ENCODE measurements around the gene RAB27A.
A peak's percentile ranks its signal among the peaks of the same experiment; 100 is the strongest.
"Not testable (repeated sequence)": the region's sequence is repeated elsewhere in the genome, so short reads cannot be mapped to it uniquely, and the experiment has no call there.

Gene RAB27A

DNA sequence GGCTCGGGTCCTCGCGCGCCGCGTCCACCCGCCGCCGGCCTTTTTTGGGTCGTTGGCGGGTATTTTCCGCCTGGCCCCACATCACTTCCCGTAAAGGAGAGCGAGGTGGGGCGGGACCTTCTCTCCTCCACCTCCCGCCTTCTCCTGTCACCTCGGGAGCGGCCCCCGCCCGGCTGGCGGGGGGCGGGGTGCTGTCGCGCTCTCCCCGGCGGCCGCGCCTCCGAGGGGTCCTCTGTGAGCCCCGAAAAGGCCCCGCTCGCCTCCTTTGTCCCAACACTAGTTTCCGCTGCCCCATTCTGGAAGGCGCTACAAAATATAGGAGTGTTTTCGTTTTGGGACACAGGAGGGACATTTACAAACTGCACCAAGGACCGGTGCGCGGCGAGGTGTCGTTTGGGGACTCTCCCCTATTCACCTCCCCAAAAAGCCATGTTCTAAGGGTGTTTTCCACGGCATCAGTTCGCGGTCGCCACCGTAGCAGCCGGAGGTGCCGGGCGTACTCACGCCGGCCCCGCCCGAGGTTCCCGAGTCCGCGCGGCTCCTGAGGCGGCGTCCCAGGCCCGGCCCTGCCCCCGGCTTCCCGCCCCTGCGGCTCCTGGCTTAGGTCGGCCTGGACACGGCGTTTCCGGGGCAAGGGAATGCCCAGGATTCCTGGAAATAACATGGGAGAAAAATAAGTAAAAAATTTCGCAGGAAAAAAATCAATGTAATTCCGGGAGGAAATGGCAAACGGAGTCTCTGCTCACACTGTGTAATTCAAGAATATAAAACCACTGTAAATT lies at the start of gene RAB27A:
TSS of gene RAB27A (minus strand) at position 68 of the 782 bp plus-strand sequence. CDS start 54,879 bp downstream, outside the sequence.
- peak within 1 kb of the TSS; percentile 84 for H3K27ac ChIP-seq (ENCODE audit: low read depth, low read length)
- peak within 1 kb of the TSS; percentile 75 for H3K9ac ChIP-seq (ENCODE audit: low read length)
- peak within 1 kb of the TSS; percentile 71 to 83 for H3K4me3 ChIP-seq (ENCODE audit: low read depth in 1 of 2, low read length in 2 of 2)
- H3K36me3 ChIP-seq (ENCODE audit: insufficient read depth, low read length): no peaks in the 10 kb centered on the region
- H3K27me3 ChIP-seq (ENCODE audit: control insufficient read depth in 1 of 2, insufficient read depth in 2 of 2, low read length in 2 of 2): no peaks in the 10 kb centered on the region
- H3K4me1 ChIP-seq (ENCODE audit: insufficient read depth, low read length): peaks cover 4% of the 10 kb centered on the region
- no peaks in the 10 kb centered on the region for H3K9me3 ChIP-seq (ENCODE audit: low read length)

DNA sequence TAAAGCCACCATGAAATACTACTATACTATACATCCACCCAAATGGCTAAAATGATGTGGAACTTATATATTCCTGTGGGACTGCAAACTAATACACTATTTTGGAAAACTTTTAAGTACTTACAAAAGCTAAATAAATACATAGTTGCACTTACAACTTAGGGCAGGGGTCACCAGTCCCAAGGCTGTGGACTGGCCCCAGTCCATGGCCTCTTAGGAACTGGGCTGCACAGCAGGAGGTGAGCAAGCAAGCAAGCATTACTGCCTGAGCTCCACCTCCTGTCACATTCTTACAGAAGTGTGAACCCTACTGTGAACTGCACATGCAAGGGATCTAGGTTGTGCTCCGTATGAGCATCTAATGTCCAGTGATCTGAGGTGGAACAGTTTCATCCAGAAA lies 47.5 kb upstream of the RAB27A start:
- no peak overlapping the region for H3K27ac ChIP-seq (ENCODE audit: low read depth, low read length)
- H3K36me3 ChIP-seq (ENCODE audit: insufficient read depth, low read length): peaks cover 40% of the 10 kb centered on the region
- no peaks in the 10 kb centered on the region for H3K4me1 ChIP-seq (ENCODE audit: insufficient read depth, low read length)
- no peaks in the 10 kb centered on the region for H3K9me3 ChIP-seq (ENCODE audit: low read length)
- no peak overlapping the region for H3K4me3 ChIP-seq (ENCODE audit: low read depth in 1 of 2, low read length in 2 of 2)
- no peaks in the 10 kb centered on the region for H3K27me3 ChIP-seq (ENCODE audit: control insufficient read depth in 1 of 2, insufficient read depth in 2 of 2, low read length in 2 of 2)
- no peak overlapping the region for H3K9ac ChIP-seq (ENCODE audit: low read length)

DNA sequence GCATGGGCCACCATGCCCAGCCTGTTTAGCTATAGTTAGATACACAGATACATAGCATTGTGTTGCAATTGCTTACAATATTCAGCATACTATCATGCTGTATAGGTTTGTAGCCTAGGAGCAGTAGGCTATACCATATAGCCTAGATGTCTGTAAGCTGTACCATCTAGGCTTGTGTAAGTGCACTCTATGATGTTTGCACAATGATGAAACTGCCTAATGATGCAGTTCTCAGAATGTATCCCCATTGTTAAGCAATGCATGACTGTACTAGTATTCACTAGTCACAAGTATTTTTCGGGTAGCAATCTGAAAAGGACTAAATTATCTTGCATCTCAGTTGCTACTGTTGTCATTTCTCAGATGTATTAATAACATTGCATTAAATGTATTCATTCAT lies 45.4 kb upstream of the RAB27A start:
- no peak overlapping the region for H3K27ac ChIP-seq (ENCODE audit: low read depth, low read length)
- H3K4me1 ChIP-seq (ENCODE audit: insufficient read depth, low read length): no peaks in the 10 kb centered on the region
- no peaks in the 10 kb centered on the region for H3K27me3 ChIP-seq (ENCODE audit: control insufficient read depth in 1 of 2, insufficient read depth in 2 of 2, low read length in 2 of 2)
- H3K36me3 ChIP-seq (ENCODE audit: insufficient read depth, low read length): peaks cover 53% of the 10 kb centered on the region
- no peaks in the 10 kb centered on the region for H3K9me3 ChIP-seq (ENCODE audit: low read length)
- H3K9ac ChIP-seq (ENCODE audit: low read length): no peak overlapping the region
- H3K4me3 ChIP-seq (ENCODE audit: low read depth in 1 of 2, low read length in 2 of 2): no peak overlapping the region

DNA sequence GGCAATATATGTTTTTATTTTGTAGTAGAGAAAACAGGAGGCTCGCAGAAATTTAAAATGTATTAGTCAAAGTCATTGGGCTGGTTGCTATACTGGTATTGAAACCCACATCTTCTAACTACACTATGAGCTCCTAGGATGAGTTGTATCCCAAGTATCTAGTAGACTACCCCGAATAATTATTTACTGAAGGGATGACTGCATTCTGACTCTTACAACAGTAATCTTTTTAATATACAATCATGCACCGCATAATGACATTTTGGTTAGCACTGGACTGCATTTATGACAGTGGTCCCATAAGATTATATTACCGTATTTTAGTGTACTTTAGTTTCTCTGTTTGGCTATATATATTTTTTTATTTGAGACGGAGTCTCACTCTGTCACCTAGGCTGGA lies 44.8 kb upstream of the RAB27A start:
- Histone ChIP-seq H3K36me3 (ENCODE audit: insufficient read depth, low read length) (peaks cover 55% of the 10 kb centered on the region), H3K9ac (ENCODE audit: low read length) (no peak overlapping the region), H3K27ac (ENCODE audit: low read depth, low read length) (no peak overlapping the region), H3K4me3 (ENCODE audit: low read depth in 1 of 2, low read length in 2 of 2) (no peak overlapping the region), H3K27me3 (ENCODE audit: control insufficient read depth in 1 of 2, insufficient read depth in 2 of 2, low read length in 2 of 2) (no peaks in the 10 kb centered on the region), H3K4me1 (ENCODE audit: insufficient read depth, low read length) (no peaks in the 10 kb centered on the region), H3K9me3 (ENCODE audit: low read length) (no peaks in the 10 kb centered on the region)

DNA sequence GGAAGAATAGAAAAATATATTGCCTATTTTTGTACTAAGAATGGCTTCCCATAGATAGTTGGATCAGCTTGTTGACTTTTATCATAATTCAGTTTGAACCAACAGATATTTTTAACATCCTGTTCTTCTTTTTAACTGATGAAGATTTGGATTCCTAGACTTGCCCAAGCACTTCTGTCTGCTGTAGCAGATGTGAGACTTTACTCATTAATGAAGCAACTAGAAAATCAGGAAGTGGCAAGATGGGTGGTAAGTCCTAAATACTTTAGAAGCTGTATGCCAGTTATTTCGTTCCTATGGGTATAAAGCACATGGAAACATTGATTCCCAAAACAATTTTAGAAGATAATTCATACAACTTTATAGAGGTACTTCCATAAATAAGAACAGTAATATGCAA lies 37.8 kb upstream of the RAB27A start:
- no peaks in the 10 kb centered on the region for H3K9me3 ChIP-seq (ENCODE audit: low read length)
- no peak overlapping the region for H3K9ac ChIP-seq (ENCODE audit: low read length)
- no peak overlapping the region for H3K27ac ChIP-seq (ENCODE audit: low read depth, low read length)
- peaks cover 21% of the 10 kb centered on the region for H3K36me3 ChIP-seq (ENCODE audit: insufficient read depth, low read length)
- no peaks in the 10 kb centered on the region for H3K27me3 ChIP-seq (ENCODE audit: control insufficient read depth in 1 of 2, insufficient read depth in 2 of 2, low read length in 2 of 2)
- no peaks in the 10 kb centered on the region for H3K4me1 ChIP-seq (ENCODE audit: insufficient read depth, low read length)
- H3K4me3 ChIP-seq (ENCODE audit: low read depth in 1 of 2, low read length in 2 of 2): no peak overlapping the region

DNA sequence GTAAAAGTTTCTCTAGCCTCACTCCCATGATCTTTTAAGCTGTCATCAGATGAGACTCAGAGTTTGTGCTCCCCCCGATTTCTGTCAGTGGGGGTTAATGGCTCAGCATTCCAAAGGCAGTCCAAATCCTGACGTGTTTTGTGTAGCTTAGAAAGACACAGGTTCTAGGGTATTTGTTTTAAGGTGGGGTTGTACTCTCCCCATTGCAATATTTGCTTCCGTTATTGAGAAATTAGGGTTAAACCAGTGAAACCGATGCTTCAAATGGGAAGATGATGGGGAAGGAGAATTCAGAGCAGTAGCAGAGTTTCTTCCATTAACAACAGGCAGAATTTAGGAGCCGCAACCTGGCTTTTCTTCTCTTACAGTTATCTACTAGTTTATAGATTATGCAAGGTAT lies 32.9 kb upstream of the RAB27A start:
- Histone ChIP-seq H3K4me1 (ENCODE audit: insufficient read depth, low read length) (peaks cover 8% of the 10 kb centered on the region), H3K27ac (ENCODE audit: low read depth, low read length) (no peak overlapping the region), H3K36me3 (ENCODE audit: insufficient read depth, low read length) (no peaks in the 10 kb centered on the region)

DNA sequence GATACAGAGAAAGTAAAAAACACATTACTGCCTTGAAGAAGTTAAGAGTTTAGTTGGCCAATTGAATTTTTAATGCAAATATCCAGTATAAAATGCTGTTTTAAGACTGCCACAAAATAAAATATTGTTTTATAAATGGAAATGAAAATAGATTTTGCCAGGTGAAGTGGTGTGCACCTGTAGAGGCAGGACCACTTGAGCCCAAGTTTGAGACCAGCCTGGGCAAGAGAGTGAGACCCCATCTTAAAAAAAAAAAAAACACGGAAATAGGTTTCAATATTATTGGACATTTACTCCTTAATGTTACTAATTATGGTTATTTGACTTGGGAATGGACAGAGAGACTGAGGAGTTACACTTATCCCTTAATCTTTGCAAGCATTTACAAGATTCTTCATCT lies 31.4 kb upstream of the RAB27A start:
- Histone ChIP-seq H3K4me3 (ENCODE audit: low read depth in 1 of 2, low read length in 2 of 2) (no peak overlapping the region), H3K9me3 (ENCODE audit: low read length) (no peaks in the 10 kb centered on the region), H3K27ac (ENCODE audit: low read depth, low read length) (no peak overlapping the region), H3K9ac (ENCODE audit: low read length) (no peak overlapping the region), H3K36me3 (ENCODE audit: insufficient read depth, low read length) (no peaks in the 10 kb centered on the region), H3K4me1 (ENCODE audit: insufficient read depth, low read length) (peaks cover 12% of the 10 kb centered on the region), H3K27me3 (ENCODE audit: control insufficient read depth in 1 of 2, insufficient read depth in 2 of 2, low read length in 2 of 2) (no peaks in the 10 kb centered on the region)

More for the DNA sequence above, 32.9 kb upstream of the RAB27A start:
- Histone ChIP-seq H3K27me3 (ENCODE audit: control insufficient read depth in 1 of 2, insufficient read depth in 2 of 2, low read length in 2 of 2) (no peaks in the 10 kb centered on the region), H3K9me3 (ENCODE audit: low read length) (no peaks in the 10 kb centered on the region), H3K9ac (ENCODE audit: low read length) (no peak overlapping the region), H3K4me3 (ENCODE audit: low read depth in 1 of 2, low read length in 2 of 2) (no peak overlapping the region)

DNA sequence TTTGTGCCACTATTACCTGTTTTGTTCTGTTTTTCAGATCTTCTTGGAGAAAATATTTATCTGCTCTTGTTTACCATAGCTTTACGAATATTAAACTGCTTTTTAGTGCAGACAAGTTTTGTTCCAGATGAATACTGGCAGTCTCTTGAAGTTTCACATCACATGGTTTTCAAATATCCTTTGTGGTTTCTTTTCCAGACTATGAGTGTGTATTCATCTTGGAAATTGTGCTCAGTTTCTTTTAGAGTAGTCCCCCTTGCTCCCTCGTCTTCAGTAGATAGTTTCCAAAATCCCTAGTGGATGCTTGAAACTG lies 30.6 kb upstream of the RAB27A start:
- Histone ChIP-seq H3K9me3 (ENCODE audit: low read length) (no peaks in the 10 kb centered on the region), H3K36me3 (ENCODE audit: insufficient read depth, low read length) (no peaks in the 10 kb centered on the region), H3K4me3 (ENCODE audit: low read depth in 1 of 2, low read length in 2 of 2) (no peak overlapping the region), H3K27me3 (ENCODE audit: control insufficient read depth in 1 of 2, insufficient read depth in 2 of 2, low read length in 2 of 2) (no peaks in the 10 kb centered on the region), H3K27ac (ENCODE audit: low read depth, low read length) (peak overlapping the region; percentile 13), H3K9ac (ENCODE audit: low read length) (no peak overlapping the region), H3K4me1 (ENCODE audit: insufficient read depth, low read length) (peaks cover 12% of the 10 kb centered on the region)

DNA sequence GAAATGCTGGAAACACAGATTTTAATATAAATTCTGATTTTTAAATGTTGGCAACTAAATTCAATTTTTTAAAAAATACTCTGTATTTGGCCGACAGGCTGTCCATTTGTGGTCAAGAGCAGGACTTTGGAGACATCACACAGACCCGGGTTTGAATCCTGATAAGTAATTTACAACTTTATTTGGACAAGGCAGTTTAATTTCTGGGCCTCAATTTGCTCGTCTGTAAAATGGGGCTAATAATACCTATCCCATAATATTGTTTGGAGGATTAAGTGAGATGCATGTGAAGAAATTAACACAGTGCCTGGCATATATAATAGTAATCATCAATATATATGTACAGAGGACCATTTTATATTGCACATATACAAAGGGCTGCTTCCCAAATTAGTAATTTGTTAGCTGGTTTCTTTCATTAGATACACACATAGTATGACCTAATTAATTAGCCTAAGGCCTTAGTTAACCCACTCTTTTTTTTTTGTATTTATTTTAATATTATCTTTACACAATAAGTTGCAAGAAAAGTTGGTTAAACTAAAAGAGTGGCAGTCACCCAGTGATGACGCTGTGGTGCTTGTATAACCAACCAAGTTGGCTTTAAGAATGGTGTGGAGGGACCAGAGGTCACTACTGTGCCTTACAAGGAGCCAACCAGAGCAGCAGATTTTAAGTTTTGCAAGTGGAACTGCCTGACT lies 30.1 kb upstream of the RAB27A start:
- H3K9ac ChIP-seq (ENCODE audit: low read length): peak overlapping the region; percentile 98
- H3K27ac ChIP-seq (ENCODE audit: low read depth, low read length): peak overlapping the region; percentile 55
- no peaks in the 10 kb centered on the region for H3K27me3 ChIP-seq (ENCODE audit: control insufficient read depth in 1 of 2, insufficient read depth in 2 of 2, low read length in 2 of 2)

DNA sequence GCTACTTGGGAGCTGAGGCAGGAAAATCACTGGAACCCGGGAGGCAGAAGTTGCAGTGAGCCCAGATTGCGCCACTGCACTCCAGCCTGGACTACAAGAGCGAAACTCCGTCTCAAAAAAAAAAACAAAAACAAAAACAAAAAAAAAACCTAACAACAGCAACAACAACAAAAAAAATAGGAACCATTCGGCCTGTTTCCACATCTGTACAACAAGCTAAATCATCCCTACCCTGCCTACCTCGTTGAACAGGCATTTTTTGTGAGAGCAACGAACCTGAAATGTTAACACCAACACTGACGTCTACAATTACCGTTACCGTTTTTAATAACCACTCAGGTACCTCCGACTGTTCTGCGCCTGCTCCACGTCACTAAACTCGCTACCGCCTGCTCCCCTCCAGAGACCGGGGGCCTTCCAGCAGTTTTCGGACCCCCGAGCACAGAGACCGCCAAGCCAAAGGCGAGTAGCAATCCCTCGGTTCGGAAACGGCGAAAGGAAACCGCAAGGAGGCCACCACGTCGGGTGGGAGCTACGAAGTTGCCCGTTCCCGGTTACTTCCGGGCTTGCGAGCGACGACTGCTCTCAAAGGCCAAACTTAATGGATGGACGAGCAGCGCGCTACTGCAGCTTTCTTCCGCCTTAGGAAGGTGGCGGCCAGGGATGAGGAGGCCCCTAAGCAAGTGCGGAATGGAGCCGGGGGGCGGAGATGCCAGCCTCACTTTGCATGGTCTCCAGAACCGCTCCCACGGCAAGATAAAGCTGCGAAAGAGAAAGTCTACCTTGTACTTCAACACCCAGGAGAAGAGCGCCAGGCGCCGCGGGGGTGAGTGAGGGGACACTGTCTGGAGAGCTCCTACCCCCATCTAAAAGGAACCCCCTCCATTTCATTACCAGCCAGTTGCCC lies 29.2 kb upstream of the RAB27A start, which contains the start of the genes PIGB and PIGBOS1:
TSS of gene PIGB (plus strand) at position 635 of the 907 bp plus-strand sequence. CDS start at position 664, 29 bp downstream.
TSS of gene PIGBOS1 (minus strand) at position 536 of the 907 bp plus-strand sequence. CDS start 1,331 bp downstream, outside the sequence.
- no peaks in the 10 kb centered on the region for H3K9me3 ChIP-seq (ENCODE audit: low read length)
- H3K4me1 ChIP-seq (ENCODE audit: insufficient read depth, low read length): peaks cover 12% of the 10 kb centered on the region
- no peaks in the 10 kb centered on the region for H3K27me3 ChIP-seq (ENCODE audit: control insufficient read depth in 1 of 2, insufficient read depth in 2 of 2, low read length in 2 of 2)
- H3K9ac ChIP-seq (ENCODE audit: low read length): peak within 1 kb of the TSS; percentile 98
- no peaks in the 10 kb centered on the region for H3K36me3 ChIP-seq (ENCODE audit: insufficient read depth, low read length)
- H3K4me3 ChIP-seq (ENCODE audit: low read depth in 1 of 2, low read length in 2 of 2): peak within 1 kb of the TSS; percentile 77 to 97
- H3K27ac ChIP-seq (ENCODE audit: low read depth, low read length): peak within 1 kb of the TSS; percentile 55

More for the DNA sequence above, 30.1 kb upstream of the RAB27A start:
- Histone ChIP-seq H3K36me3 (ENCODE audit: insufficient read depth, low read length) (no peaks in the 10 kb centered on the region), H3K4me3 (ENCODE audit: low read depth in 1 of 2, low read length in 2 of 2) (peak overlapping the region; percentile 77 to 97), H3K4me1 (ENCODE audit: insufficient read depth, low read length) (peaks cover 12% of the 10 kb centered on the region), H3K9me3 (ENCODE audit: low read length) (no peaks in the 10 kb centered on the region)

DNA sequence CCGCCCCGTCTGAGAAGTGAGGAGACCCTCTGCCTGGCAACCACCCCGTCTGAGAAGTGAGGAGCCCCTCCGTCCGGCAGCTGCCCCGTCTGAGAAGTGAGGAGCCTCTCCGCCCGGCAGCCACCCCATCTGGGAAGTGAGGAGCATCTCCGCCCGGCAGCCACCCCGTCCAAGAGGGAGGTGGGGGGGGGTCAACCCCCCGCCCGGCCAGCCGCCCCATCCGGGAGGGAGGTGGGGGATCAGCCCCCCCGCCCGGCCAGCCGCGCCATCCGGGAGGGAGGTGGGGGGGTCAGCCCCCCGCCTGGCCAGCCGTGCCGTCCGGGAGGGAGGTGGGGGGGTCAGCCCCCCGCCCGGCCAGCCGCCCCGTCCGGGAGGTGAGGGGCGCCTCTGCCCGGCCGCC lies 13.2 kb upstream of the RAB27A start:
- not testable (repeated sequence) for H3K27ac ChIP-seq (ENCODE audit: low read depth, low read length); H3K4me3 ChIP-seq (ENCODE audit: low read depth in 1 of 2, low read length in 2 of 2); H3K9me3 ChIP-seq (ENCODE audit: low read length); H3K9ac ChIP-seq (ENCODE audit: low read length); H3K27me3 ChIP-seq (ENCODE audit: control insufficient read depth in 1 of 2, insufficient read depth in 2 of 2, low read length in 2 of 2); H3K4me1 ChIP-seq (ENCODE audit: insufficient read depth, low read length); H3K36me3 ChIP-seq (ENCODE audit: insufficient read depth, low read length)
